Measurements from ENCODE around the gene NAA60. TPM values are rescaled to one million over a fixed set of nuclear protein-coding genes. Genes with fewer than 3 reads are reported as not detected.
A peak's percentile ranks its signal among the peaks of the same experiment; 100 is the strongest.
"Not testable (repeated sequence)": the region's sequence is repeated elsewhere in the genome, so short reads cannot be mapped to it uniquely, and the experiment has no call there.

The NAA60 gene
- total RNA-seq, 1 donor from 2014 or later, result 5.0 TPM

GRCh38 chr16:3520841-3521240, 77.4 kb downstream of the NAA60 start:
- Histone ChIP-seq H3K4me3 (ENCODE audit: low read depth, low read length) (no peak overlapping the region), H3K27me3 (ENCODE audit: control insufficient read depth, insufficient read depth, low read length) (no peaks in the 10 kb centered on the region), H3K36me3 (ENCODE audit: control insufficient read depth, insufficient read depth, low read length) (peaks cover 1% of the 10 kb centered on the region)
- TF ChIP-seq CTCF (IDR thresholded peaks at IDR 0.05; ENCODE audit: insufficient read depth, low read length, severe bottlenecking), result no peak
- FAIRE-seq, result no peak
- DNase-seq (ENCODE audit: low read depth), result no peak

GRCh38 chr16:3523281-3523680, 79.8 kb downstream of the NAA60 start:
- DNase-seq (ENCODE audit: low read depth) (no peak), FAIRE-seq (no peak)
- TF ChIP-seq CTCF (IDR thresholded peaks at IDR 0.05; ENCODE audit: insufficient read depth, low read length, severe bottlenecking), result no peak
- H3K36me3 ChIP-seq (ENCODE audit: control insufficient read depth, insufficient read depth, low read length), result peaks cover 7% of the 10 kb centered on the region
- no peak overlapping the region for H3K4me3 ChIP-seq (ENCODE audit: low read depth, low read length)
- H3K27me3 ChIP-seq (ENCODE audit: control insufficient read depth, insufficient read depth, low read length), result no peaks in the 10 kb centered on the region

GRCh38 chr16:3525951-3526350, 82.5 kb downstream of the NAA60 start:
- no peak for DNase-seq (ENCODE audit: low read depth)
- H3K4me3 ChIP-seq (ENCODE audit: low read depth, low read length), result no peak overlapping the region
- no peak for TF ChIP-seq CTCF (IDR thresholded peaks at IDR 0.05; ENCODE audit: insufficient read depth, low read length, severe bottlenecking)
- H3K36me3 ChIP-seq (ENCODE audit: control insufficient read depth, insufficient read depth, low read length), result peaks cover 12% of the 10 kb centered on the region
- H3K27me3 ChIP-seq (ENCODE audit: control insufficient read depth, insufficient read depth, low read length), result no peaks in the 10 kb centered on the region
- FAIRE-seq, result no peak

GRCh38 chr16:3527216-3527829, 83.8 kb downstream of the NAA60 start:
- peak; percentile 36 for DNase-seq (ENCODE audit: low read depth)
- H3K27me3 ChIP-seq (ENCODE audit: control insufficient read depth, insufficient read depth, low read length); FAIRE-seq; H3K4me3 ChIP-seq (ENCODE audit: low read depth, low read length): not testable (repeated sequence)
- H3K36me3 ChIP-seq (ENCODE audit: control insufficient read depth, insufficient read depth, low read length), result peaks cover 12% of the 10 kb centered on the region
- peak; percentile 66 for TF ChIP-seq CTCF (IDR thresholded peaks at IDR 0.05; ENCODE audit: insufficient read depth, low read length, severe bottlenecking)

DNA sequence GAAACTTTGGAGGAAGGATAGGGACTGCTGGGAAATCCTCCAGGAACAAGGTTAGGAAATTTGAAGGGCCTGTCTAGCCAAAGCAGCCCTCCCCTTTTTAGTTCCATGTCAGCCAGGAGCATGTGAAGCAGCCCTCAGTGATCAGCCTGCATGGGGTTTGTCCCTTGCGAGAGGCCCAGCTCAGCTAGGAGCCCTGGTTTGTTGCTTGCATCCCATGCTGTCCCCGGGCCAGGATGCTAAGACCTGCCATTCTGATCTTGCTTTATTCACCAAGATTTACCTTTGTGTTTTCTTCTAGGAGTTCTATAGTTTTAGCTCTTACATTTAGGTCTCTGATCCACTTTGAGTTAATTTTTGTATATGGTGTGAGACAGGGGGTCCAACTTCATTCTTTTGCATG, 84.9 kb downstream of the NAA60 start:
- H3K4me3 ChIP-seq (ENCODE audit: low read depth, low read length), result no peak overlapping the region
- peaks cover 18% of the 10 kb centered on the region for H3K36me3 ChIP-seq (ENCODE audit: control insufficient read depth, insufficient read depth, low read length)
- FAIRE-seq (no peak), DNase-seq (ENCODE audit: low read depth) (no peak)
- TF ChIP-seq CTCF (IDR thresholded peaks at IDR 0.05; ENCODE audit: insufficient read depth, low read length, severe bottlenecking), result no peak
- H3K27me3 ChIP-seq (ENCODE audit: control insufficient read depth, insufficient read depth, low read length), result no peaks in the 10 kb centered on the region

- H3K36me3 ChIP-seq (ENCODE audit: control insufficient read depth, insufficient read depth, low read length), result peaks cover 19% of the 10 kb centered on the region
- DNase-seq (ENCODE audit: low read depth), result no peak
- H3K4me3 ChIP-seq (ENCODE audit: low read depth, low read length), result no peak overlapping the region
- no peak for TF ChIP-seq CTCF (IDR thresholded peaks at IDR 0.05; ENCODE audit: insufficient read depth, low read length, severe bottlenecking)
- no peak for FAIRE-seq
- no peaks in the 10 kb centered on the region for H3K27me3 ChIP-seq (ENCODE audit: control insufficient read depth, insufficient read depth, low read length)
These were observed 85.7 kb downstream of the NAA60 start for GRCh38 chr16:3529175-3529574.

All from bronchial epithelial cell (primary cell).